ENCODE measurements around the gene DVL1. TPM values are rescaled to one million over a fixed set of nuclear protein-coding genes. Genes with fewer than 3 reads are reported as not detected.

The DVL1 gene
- total and polyA plus RNA-seq, 9 of the 15 experiments (the other 6 are each of a cell fraction or from before 2014, with no cell fraction given), result 0.62 to 135 (median 24.3) TPM

GRCh38 chr1:1333551-1334241, 15.5 kb downstream of the DVL1 start (continued):
- TF ChIP-seq, protein P1, sequence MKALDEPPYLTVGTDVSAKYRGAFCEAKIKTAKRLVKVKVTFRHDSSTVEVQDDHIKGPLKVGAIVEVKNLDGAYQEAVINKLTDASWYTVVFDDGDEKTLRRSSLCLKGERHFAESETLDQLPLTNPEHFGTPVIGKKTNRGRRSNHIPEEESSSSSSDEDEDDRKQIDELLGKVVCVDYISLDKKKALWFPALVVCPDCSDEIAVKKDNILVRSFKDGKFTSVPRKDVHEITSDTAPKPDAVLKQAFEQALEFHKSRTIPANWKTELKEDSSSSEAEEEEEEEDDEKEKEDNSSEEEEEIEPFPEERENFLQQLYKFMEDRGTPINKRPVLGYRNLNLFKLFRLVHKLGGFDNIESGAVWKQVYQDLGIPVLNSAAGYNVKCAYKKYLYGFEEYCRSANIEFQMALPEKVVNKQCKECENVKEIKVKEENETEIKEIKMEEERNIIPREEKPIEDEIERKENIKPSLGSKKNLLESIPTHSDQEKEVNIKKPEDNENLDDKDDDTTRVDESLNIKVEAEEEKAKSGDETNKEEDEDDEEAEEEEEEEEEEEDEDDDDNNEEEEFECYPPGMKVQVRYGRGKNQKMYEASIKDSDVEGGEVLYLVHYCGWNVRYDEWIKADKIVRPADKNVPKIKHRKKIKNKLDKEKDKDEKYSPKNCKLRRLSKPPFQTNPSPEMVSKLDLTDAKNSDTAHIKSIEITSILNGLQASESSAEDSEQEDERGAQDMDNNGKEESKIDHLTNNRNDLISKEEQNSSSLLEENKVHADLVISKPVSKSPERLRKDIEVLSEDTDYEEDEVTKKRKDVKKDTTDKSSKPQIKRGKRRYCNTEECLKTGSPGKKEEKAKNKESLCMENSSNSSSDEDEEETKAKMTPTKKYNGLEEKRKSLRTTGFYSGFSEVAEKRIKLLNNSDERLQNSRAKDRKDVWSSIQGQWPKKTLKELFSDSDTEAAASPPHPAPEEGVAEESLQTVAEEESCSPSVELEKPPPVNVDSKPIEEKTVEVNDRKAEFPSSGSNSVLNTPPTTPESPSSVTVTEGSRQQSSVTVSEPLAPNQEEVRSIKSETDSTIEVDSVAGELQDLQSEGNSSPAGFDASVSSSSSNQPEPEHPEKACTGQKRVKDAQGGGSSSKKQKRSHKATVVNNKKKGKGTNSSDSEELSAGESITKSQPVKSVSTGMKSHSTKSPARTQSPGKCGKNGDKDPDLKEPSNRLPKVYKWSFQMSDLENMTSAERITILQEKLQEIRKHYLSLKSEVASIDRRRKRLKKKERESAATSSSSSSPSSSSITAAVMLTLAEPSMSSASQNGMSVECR (CRISPR knock-in tag; IDR thresholded peaks at IDR 0.05), result no peak
- TF ChIP-seq FUS (optimal IDR thresholded peaks at IDR 0.05; ENCODE audit: low read depth, low read length) (peak; percentile 51), ZNF384 (IDR thresholded peaks at IDR 0.05; ENCODE audit: low read depth, low read length) (no peak), RBFOX2 (IDR thresholded peaks at IDR 0.05; ENCODE audit: low read depth, low read length) (peak; percentile 11), HNRNPL (IDR thresholded peaks at IDR 0.05; ENCODE audit: low read depth, low read length) (peak; percentile 83), SMC3 (conservative IDR thresholded peaks at IDR 0.05; ENCODE audit: insufficient read depth, low read depth, low read length) (no peak), HMGN3 (IDR thresholded peaks at IDR 0.05; ENCODE audit: borderline replicate concordance, extremely low read depth, insufficient read length, low read depth, low read length) (peak; percentile 45), MTA2 (IDR thresholded peaks at IDR 0.05; ENCODE audit: low read depth) (no peak), ZNF699 (CRISPR knock-in tag; IDR thresholded peaks at IDR 0.05; ENCODE audit: insufficient replicate concordance) (no peak), RFX7 (CRISPR knock-in tag; IDR thresholded peaks at IDR 0.05) (no peak), ZNF584 (CRISPR knock-in tag; IDR thresholded peaks at IDR 0.05; ENCODE audit: low read depth) (no peak), DNMT1 (IDR thresholded peaks at IDR 0.05) (no peak), THRAP3 (IDR thresholded peaks at IDR 0.05; ENCODE audit: borderline replicate concordance) (no peak), SUPT5H (IDR thresholded peaks at IDR 0.05) (peak; percentile 69; the same call in 1 of the 2 replicates), PTRF (tag; IDR thresholded peaks at IDR 0.05) (no peak), POLR2G (IDR thresholded peaks at IDR 0.05; ENCODE audit: low read depth, low read length) (peak; percentile 59), SIRT6 (IDR thresholded peaks at IDR 0.05; ENCODE audit: low read depth, low read length) (peak; percentile 56)
- TF ChIP-seq, protein P2, sequence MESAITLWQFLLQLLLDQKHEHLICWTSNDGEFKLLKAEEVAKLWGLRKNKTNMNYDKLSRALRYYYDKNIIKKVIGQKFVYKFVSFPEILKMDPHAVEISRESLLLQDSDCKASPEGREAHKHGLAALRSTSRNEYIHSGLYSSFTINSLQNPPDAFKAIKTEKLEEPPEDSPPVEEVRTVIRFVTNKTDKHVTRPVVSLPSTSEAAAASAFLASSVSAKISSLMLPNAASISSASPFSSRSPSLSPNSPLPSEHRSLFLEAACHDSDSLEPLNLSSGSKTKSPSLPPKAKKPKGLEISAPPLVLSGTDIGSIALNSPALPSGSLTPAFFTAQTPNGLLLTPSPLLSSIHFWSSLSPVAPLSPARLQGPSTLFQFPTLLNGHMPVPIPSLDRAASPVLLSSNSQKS (CRISPR knock-in tag; IDR thresholded peaks at IDR 0.05), result no peak
- TF ChIP-seq, protein P3, sequence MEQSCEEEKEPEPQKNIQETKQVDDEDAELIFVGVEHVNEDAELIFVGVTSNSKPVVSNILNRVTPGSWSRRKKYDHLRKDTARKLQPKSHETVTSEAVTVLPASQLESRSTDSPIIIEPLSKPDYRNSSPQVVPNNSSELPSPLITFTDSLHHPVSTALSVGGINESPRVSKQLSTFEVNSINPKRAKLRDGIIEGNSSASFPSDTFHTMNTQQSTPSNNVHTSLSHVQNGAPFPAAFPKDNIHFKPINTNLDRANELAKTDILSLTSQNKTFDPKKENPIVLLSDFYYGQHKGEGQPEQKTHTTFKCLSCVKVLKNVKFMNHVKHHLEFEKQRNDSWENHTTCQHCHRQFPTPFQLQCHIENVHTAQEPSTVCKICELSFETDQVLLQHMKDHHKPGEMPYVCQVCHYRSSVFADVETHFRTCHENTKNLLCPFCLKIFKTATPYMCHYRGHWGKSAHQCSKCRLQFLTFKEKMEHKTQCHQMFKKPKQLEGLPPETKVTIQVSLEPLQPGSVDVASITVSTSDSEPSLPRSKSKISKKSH (CRISPR knock-in tag; IDR thresholded peaks at IDR 0.05), result no peak
